NCI-H2107 (cell line): ENCODE results near the gene SUCNR1.
A peak's percentile ranks its signal among the peaks of the same experiment; 100 is the strongest.
"Not testable (repeated sequence)": the region's sequence is repeated elsewhere in the genome, so short reads cannot be mapped to it uniquely, and the experiment has no call there.

ENCODE experiments used
- DNase-seq: peaks from one replicate; lab custom pipeline; 2025; lab: John Stamatoyannopoulos, UW

Gene SUCNR1

DNA sequence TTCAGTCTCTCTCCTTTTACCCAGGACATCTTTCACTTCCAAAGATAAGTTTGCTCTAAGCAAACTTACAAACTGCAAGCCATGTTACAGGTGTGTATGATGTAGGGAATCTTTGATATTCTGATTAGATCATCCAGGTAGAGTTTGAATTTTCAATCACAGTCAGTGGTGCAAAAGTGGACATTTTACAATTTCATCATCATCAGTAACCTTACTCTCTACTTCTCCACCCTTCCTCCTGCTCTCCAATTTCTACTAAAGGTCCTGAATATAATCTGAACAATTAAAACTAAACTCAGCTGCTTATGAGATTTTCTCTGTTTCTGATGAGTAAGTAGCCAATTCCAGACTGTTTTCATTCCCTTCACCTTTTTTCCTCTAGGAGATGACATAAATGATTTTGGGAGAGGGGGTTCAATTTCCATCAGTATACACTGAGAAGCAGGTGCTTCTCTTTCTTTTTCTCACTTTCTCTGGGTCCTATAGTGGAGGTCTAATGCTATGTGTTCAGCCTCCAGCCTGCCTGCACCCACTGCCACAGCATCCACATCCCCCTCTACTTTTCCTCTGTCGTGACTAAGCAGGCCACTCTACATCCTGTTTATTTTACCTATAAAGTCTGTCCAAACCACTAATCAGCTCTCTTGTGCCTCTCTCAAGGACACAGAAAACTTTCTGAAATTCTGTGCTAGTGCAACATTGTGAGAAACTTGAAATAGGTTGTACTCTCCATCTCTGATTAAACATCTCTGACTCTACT lies 27.6 kb downstream of the SUCNR1 start:
- DNase-seq, result no peak

DNA sequence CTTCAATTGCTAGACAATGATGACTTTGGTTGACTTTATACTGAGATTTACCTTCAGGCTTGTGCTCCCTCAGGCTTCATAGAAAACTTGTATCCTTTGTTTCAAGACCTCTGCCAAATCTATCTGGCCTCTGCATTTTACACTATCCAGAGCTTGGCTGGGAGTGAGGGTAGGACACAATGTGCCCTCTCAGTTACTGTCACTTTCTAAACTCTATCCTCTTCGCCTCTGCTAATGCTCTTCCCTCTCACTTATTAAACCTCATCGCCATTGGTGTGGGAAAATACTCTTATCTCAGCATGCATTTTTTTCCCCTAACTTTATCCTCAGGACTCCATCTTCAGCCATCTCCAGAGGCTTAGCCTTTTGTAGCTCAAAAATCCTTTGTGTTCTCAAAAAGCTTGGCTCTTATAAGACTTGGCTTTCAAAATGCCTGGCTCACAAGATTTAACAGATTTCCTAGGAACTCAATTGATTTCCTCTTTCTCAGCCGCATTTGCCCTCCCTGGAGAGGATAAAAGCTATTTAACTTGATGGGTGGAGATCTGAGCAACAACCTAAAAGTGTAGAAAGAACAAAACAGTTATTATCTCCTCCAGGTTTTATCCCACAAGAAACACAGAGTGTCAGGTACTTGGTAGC lies 28.3 kb downstream of the SUCNR1 start:
- DNase-seq, result no peak

DNA sequence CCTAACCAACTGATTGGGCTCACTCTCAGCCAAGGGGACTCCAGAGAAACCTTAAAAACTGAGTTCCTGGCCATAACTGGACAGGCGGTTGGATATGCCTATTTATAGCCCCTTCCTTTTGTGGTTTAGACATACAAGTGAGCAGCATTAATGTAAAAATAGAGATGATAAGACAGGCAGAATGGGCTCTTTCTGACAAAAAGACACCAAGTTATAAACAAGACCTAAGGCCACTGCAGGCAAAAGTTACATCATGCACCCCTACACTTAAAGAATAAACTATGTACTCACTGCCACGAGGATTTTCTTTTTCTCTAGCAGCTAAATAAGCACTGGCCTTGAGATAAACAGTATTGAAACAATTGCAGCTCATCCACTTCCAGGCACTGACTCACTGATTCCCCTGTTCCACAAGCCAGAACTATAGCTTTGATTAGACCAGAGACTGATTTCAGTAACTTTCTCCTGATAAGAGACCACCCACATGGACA lies 30.1 kb downstream of the SUCNR1 start:
- DNase-seq, result no peak

DNA sequence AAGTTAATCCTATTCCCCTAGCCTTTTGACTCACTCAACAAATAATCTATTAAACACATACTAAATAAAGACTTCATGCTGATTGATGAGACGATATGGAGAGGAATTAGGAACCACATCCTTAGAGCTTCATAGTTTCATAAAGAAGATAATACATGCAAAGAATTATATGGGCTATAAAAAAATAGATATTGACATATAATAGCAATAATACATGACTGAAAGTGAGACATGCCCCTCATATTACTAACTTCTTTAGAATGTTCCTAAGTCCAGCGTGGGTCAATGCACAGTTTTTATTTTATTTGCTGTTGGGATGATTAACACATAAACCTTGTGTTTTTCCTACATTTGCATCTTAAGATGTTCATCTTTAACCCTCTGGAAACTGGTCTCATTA lies 32.2 kb downstream of the SUCNR1 start:
- DNase-seq, result no peak

DNA sequence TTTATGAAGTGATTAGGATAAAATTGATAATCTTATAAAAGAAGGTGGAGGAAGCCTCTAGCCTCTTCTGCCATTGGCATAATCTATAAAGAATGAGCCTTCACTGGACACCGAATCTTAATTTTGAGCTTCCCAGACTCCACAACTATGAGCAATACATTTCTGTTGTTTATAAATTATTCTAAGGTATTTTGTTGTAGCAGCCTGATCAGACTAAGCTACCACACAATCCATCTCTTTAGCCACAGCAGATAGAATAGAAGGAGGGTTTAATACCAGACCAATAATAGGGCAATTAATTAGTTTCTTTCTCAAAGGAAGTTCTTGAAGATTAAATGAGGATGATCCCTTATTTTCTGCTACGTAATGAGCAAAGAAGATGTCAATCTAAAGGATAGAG lies 33.3 kb downstream of the SUCNR1 start:
- DNase-seq, result no peak

DNA sequence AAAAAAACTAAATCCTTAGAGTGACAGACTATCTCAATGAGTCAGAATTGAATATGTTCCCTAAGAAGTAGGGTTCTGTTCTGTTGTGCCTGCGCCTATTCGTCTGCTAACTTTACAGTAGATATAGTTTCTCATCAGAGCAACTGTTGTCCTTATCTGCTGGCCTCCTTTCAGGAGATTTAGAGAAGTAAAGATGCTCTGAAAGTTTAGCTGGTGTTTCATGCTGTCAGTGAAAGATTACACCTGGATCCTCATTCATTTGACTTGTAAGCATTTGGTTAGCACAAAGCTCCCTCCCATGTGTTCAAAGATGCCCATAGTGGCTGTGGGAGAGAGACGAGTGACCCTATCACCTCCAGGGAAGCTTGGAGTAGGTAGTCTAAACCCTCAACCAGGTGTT lies 35.0 kb downstream of the SUCNR1 start:
- DNase-seq, result no peak

DNA sequence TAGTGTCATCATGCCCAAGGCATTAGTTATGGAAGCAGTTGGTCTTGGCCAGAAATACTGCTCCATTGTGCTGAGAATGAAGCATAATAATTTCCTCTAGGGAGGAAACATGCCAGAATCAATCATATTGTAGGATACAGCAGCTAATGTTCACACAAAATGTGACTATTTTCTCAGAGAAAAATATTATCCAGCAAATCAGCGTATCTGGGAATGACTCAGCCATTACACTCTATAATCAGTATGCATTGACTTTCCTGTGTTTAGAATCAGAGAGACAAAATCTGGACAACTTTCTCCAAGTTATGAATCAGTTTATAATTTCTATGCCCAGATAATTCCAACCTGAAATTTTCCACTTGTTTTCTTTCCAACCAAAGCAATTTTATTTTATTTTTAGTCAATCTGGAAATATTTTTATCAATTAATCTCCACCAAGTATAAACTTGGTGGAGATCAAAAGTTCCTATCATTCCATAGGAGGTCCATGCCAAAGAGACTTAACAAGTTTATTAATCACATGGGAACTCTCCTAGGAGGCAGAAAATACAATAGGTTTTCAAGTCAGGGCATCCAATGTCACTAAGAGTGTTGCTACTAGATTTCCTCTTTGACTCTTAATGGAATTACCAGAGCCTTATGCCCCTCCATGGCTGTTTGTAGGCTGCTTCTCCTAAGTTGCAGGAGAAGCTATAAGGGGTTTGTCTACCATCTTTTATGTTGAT lies 36.4 kb downstream of the SUCNR1 start:
- DNase-seq, result no peak

DNA sequence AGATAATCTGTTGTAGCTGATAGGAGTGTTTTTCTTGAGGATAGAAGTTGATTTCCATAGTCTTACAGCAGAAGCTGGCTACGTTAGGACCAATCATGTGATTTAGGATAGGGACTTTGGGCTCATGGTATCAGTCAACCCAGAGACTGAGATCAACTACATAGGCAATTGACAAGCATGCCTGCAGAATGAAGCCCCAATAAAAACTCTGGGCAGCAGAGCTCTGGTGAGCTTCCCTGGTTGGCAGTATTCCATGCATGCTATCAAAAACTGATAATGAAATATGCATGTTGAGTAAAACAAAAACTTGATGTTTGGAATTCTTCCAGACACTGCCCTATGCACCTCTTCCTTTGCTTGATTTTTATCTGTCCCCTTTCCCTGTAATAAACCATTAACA lies 38.0 kb downstream of the SUCNR1 start:
- no peak for DNase-seq

DNA sequence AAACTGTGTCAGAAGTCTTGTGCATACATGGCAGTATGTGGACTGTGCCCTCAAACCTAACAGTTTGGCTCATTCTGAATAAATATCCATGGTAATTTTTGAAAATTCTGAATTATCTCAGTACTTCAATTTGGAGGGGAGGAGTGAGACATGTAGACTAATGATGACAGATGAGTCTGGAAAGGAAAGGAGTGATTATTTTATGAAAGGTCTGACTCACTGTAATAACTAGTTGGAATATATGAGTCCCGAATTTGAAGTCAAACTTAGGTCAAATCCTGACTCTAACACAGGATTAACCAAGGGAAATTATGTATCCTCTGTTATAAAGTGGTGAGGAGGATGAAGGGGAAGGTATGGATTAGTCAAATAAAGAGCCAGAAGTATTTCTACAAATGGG lies 38.6 kb downstream of the SUCNR1 start:
- DNase-seq, result no peak

DNA sequence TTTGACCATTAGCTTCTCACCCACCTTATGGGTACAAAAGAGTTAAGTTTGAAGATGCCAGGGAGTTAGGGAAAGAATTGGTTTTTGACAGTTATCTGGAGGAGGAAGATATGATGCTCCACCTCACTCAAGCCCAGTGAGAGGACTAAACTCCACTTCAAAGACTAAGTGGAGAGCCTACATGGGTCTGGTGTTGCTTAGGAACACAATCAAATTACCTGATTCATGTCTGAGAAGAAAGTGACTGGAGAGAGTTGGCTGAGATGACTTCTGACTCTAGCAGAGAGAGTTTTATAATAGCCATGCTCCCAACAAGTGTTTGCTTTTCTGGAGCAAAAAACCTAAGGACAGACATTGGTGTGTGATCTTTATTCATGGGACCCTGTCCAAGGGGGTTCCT lies 43.3 kb downstream of the SUCNR1 start:
- no peak for DNase-seq

DNA sequence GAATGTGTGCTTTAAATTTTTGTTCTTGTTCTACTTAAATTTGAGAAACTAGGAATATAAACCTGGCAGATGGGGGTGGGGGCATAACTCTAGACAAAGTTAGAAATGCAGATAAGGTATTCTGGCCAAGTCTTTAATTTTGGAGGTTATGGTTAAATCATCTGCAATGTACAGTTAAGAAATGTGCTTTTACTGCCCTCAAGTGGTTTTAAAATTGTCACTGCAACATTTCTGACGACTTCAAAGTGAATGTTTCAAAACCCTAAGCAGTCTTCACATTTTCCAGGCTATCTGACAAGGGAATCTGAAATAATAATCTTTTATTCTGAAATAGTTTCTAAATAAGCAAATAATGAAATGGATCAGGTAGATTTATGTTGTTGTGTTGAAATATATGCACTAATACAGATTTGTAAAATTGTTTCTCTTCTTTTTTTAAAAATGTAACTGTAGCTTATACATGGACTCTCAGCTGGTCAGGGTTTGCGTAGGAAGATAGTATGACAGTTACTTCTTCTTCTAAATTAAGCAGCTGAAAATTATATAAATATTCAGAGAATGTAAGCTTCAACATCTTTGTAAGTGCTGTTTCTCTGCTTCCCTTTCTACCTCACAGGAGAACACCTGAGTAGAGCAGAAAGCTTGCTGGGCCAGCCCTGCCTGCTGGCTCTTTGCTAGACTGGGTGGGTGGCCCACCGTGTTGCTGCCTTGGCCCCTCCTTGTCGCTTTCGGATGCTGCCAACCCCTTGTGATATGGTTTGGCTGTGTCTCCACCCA lies 45.0 kb downstream of the SUCNR1 start:
- peak; percentile 4 for DNase-seq

DNA sequence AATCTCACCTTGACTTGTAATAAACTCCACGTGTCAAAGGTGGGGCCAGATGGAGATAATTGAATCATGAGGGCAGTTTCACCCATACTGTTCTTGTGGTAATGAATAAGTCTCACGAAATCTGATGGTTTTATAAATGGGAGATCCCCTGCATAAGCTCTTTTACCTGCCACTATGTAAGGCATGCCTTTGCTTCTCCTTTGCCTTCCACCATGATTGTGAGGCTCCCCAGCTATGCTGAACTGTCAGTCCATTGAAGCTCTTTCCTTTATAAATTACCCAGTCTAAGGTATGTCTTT lies 45.5 kb downstream of the SUCNR1 start:
- DNase-seq, result no peak

DNA sequence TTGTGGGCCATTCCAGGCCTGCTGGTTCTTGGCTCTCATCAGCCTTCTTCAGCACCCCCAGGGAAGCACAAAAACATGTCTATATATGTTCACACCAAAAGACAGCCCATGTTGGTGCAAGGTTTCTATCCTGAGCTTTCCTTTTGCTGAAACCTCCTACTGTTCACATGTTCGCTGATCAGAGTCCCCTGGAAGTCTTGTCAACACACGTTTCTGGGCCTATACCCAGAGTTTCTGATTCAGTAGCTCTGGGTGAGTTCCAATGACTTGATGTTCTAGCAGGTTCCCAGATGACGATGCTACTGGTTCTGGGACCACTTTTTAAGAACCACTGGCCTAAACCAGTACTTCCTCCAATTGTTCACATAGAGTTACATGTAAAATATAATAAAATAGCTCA lies 46.0 kb downstream of the SUCNR1 start:
- DNase-seq, result no peak

DNA sequence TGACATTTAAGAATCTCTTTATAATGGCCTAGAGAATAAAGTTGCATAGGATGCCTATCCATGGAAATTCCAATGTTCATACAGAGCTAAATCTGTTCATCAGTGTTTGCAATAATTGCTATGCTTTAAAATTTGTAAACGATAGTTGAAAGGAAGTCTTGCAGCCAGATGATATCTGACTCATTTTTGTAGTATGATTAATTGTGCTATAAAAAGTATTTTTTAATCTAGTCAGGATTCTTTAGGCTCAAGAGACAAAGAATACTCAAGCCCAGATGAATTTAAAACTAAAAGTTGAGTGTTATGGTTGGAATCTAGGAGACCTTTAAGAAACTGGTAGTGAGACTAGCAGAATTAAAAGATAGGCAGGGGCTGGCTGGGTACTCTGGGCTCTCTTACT lies 50.5 kb downstream of the SUCNR1 start:
- DNase-seq, result no peak

DNA sequence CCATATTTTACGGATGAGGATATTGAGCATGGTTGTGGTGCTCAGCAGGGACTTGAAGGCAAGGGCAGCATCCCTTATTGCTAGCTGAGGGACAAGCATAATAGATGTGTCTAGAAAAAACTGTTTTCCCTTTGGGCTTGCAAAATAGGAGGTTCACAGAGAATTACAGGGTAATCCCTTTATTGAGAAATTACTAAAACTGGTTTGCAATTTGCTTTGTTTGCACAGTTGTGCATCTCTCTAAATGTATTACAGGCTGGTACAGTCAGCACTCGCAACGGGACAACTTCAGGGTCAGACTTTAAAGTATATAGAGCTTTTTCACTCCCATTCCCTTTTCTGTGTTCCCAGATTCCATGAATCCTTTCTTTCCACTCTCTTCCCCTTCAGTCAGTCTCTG lies 51.3 kb downstream of the SUCNR1 start:
- DNase-seq, result no peak

DNA sequence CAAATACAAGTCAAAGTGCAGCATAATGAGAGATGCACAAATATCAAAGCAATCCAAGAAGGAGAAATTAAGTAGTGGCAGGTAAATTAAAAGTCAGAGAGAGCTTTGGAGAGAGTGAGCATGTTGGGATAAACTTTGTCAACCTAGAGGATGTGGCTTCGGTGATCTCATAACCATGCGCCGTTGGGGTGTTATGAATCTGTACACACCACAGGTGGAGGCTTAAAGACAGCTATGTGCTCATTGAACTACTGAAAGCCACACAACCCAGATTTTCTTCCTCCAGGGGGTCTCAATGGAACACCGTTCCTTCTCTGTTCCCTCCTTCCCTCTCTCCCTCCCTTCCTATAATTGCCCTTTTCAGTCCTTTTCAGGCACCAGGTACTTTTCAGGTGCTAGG lies 52.0 kb downstream of the SUCNR1 start:
- no peak for DNase-seq

DNA sequence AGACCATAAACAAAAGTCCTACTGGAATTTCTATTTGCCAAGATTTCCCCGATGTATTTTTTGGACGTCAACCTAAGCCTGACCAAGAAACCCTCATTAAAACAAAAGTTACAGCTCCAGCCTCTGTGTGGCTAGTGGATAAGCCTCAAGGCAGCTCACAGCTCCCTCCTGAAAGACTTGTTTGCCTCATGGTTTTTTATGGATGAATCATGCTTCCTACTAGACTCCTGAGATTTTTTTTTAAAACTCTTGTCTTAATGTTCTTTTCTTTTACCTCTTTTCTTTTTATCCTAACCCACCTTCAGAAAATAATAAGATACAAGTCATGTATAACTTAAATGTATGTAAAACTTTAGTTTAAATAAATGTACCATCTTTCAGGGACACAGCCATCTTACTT lies 52.4 kb downstream of the SUCNR1 start:
- no peak for DNase-seq

DNA sequence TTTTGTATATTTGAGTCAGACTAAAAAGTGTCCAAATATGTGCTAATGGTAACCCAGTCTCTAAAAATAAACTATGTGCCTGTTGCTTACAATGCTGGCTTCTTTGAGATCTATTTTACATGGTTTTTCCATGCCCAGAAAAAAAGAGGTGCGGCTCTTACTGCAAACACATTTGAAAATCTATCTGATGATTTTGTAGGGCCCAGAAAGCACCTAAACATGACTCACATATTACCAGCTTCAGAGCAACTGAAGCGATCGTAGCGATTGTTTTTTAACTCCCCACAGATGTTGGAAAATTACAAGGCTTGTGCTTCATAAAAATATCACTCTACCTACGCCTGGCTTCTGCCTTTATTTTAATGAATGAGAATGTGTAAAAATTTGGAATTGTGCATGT lies 53.5 kb downstream of the SUCNR1 start:
- DNase-seq, result no peak

DNA sequence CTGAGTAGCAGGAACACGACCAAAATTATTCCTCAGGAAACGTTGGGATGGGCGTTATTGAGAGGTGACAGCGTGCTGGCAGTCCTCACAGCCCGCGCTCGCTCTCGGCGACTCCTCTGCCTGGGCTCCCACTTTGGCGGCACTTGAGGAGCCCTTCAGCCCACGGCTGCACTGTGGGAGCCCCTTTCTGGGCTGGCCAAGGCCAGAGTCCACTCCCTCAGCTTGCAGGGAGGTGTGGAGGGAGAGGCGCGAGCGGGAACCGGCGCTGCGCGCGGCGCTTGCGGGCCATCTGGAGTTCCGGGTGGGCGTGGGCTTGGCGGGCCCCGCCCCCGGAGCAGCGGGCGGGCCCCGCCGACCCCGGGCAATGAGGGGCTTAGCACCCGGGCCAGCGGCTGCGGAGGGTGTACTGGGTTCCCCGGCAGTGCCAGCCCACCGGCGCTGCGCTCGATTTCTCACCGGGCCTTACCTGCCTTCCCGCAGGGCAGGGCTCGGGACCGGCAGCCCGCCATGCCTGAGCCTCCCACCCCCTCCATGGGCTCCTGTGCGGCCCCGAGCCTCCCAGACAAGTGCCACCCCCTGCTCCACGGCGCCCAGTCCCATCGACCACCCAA lies 54.6 kb downstream of the SUCNR1 start:
- not testable (repeated sequence) for DNase-seq

DNA sequence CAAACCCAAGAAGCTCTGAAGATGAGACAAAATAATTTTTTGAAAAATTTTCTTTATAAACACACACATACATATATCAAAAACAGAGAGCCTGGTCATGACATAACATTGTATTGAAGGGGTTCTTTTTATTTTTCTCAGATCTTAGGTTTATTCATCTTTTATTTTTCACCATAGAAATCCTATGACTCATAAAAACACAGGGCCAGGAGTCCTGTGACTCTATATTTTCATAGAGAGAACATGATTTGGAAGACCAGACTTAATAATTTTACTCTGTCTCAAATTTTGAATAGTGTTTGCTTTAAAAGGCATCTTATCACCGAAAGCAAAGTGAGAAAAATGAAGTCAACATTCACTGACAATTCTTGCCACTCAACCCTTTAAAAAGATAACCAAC lies 57.7 kb downstream of the SUCNR1 start:
- no peak for DNase-seq

DNA sequence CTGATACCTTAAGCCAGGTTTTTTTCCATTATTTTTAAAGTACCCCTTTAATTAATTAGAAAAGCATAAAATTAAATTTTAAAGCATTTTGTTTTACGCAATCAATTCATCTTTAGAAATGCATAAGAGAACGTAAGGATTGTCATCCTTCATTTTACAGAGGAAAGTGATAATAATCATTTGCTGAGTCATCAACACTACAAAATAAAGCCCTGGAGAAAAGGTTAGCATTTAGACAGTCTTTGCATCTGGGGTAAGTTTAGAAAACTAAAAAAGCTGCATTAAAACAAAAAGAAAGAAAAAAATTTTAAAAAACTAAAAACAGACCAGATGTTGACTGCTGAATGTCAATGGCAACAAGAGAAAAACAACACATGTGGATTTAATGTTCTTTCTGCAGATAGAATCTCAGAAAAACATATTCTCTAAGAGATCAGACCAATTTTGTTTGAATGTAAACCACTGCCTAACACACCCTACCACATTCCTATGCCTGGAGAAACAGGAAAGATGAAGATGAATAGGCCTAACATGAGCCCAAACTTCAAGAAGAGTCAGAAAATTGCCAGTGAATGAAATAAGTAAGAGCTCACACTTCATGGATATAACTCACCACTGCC lies 59.9 kb downstream of the SUCNR1 start:
- DNase-seq, result no peak
